HG02759 (cell line): ENCODE measurements around the gene PALD1.

ENCODE experiments used
- ATAC-seq: cut with Tn5 transposase; IDR thresholded peaks from one replicate; pipeline ENCODE4 v1.9.1; 2021; ENCODE audit warnings: mild to moderate bottlenecking, moderate library complexity; ENCODE audit not compliant: unreplicated experiment

The PALD1 gene

DNA sequence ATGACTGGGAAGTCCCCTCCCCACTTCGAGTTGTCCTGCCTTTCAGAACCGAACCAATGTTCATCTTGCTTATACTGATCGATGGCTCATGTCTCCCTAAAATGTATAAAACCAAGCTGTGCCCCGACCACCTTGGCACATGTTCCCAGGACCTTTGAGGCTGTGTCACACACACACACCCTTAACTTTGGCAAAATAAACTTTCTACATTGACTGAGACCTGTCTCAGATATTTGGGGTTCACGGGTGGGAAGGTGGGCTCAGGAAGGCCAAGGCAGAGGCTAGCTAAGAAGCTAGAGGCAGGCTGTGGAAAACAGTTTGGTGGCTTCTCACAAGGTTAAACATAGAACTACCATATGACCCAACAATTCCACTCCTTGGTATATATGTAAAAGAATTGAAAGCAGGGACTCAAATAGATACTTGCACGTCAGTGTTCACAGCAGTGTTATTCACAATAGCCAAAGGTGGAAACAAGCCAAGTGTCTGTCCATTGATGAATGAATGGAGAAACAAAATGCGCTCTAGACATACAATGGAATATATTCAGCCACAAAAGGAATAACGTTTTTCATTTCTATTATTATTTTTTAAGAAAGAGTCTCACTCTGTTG lies 108.6 kb downstream of the PALD1 start:
- ATAC-seq: peak; percentile 62

DNA sequence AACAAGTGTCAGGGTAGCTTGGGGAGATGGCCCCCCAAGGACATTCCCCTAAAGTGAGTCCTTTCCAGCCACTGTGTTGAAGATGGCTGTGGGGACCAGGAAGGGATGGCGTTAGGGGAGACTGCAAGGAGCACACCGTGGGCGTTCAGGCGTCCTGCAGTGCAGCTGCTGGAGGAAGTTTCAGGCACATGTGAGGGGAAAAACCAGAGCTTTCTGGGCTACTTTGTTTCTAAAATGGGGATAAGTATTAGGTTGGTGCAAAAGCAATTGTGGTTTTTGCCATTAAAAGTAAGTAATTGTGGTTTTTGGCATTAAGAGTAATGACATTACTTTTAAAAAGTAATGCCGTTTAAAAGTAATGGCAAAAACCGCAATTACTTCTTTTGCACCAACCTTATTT lies 109.7 kb downstream of the PALD1 start:
- ATAC-seq: no peak

DNA sequence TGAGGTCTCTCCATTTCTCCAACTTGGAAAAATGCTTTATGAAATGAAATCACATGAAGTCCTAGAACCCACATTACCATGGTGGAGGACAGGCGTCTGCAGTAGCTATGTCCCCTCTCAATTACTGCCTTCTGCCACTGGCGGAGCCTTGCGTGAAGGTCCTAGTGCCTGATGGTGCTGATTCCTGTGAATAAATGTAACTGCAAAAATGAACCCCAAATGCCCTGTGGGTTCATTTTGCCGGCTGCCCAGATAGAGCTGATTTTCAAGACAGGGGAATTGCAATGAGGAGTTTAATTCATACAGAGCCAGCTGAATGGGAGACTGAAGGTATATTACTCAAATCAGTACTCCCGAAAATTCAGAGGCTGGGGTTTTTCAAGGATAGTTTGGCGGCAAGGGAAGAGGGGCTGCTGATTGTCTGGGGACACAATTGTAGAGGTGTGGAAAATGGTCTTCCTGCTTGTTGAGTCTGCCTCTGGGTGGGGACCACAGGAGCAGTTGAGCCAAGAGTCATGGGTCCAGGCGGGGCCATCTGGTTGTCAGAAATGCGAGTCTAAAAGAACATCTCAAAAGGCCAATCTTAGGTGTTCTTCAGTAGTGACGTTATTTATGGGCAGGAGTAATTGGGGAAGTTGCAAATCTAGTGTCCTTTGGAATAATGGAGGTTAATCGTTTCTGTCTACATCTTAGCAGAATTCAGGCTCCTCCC lies 110.4 kb downstream of the PALD1 start:
- ATAC-seq: no peak

GRCh38 chr10:70589762-70590654 lies 111.4 kb downstream of the PALD1 start:
- ATAC-seq: no peak

- ATAC-seq: no peak
Measured at GRCh38 chr10:70590655-70591416, 112.3 kb downstream of the PALD1 start.

- ATAC-seq: no peak
Measured at GRCh38 chr10:70592186-70592735, 113.7 kb downstream of the PALD1 start.

DNA sequence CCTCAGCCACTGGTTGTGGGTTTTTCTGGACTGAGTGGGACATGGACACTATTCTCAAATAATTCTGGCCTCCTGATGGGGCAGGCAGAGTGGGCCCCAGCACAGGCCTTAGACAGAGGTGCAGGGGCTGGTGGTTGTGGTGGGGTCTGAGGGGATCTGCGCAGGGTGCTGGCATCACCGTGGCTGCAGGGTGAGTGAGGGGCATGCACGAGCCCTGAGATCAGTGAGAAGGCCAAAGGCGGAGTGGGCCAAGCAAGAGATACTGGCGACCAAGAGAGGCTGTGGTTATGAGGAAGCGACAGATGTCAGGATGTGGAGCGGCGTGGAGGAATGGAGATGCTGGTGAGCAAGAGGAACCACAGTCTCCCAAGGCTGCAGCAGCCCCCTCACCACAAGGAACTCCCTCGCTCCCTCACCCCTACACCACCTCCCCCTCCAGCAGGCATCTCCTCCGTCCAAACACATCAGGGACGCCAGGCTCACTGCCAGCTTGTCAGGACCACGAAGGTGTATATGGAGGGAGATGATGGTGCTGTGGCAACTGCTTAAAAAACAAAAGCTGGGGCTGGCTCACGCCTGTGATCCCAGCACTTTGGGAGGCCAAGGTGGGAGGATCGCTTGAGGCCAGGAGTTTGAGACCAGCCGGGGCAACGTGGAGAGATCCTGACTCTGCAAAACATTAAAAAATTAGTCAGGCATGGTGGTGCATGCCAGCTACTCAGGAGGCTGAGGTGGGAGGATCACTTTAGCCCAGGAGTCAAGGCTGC lies 114.4 kb downstream of the PALD1 start:
- no peak for ATAC-seq

- ATAC-seq: no peak
Measured at GRCh38 chr10:70593513-70593890, 114.9 kb downstream of the PALD1 start.

DNA sequence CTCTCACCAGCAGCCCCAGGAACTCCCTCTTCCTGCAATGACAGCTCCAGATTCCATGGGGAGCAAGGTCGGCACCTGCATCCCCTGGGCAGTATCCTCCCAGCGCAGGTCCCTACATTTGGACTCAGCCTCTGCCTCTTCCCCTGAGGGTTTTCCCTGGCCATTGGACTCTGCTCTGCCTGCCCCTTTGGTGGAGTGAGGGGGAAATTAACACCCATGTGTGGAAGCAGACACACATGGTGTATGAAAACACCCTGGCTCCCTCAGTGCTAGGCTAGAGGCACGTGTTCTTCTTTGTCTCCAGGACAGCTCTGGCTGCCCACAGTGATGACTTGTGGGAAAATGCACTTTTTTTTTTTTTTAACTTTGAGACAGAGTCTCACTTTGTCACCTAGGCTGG lies 115.6 kb downstream of the PALD1 start:
- no peak for ATAC-seq

DNA sequence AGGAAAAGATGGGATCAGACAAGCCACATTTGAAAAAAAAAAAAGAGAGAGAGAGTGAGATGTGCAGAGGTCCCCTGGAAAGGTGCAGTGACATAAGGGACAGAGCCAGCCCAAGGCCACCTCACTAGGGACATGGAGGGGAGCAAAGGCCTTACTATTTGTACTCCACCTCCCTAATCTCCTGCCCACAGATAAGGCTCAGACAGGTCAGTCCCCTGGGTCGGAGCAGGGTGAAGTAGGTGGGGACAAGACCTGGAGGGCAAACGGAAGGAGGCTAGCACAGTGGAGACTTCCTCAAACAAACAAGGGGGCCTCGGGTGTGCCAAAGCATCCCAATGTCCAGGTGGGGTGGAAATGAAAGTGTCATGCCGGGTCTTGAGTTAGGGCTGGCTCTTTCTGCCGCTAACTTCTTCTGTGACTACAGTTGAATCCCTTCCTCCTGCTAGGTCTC lies 117.0 kb downstream of the PALD1 start:
- no peak for ATAC-seq

GRCh38 chr10:70596110-70596798 lies 117.7 kb downstream of the PALD1 start:
- ATAC-seq: no peak

DNA sequence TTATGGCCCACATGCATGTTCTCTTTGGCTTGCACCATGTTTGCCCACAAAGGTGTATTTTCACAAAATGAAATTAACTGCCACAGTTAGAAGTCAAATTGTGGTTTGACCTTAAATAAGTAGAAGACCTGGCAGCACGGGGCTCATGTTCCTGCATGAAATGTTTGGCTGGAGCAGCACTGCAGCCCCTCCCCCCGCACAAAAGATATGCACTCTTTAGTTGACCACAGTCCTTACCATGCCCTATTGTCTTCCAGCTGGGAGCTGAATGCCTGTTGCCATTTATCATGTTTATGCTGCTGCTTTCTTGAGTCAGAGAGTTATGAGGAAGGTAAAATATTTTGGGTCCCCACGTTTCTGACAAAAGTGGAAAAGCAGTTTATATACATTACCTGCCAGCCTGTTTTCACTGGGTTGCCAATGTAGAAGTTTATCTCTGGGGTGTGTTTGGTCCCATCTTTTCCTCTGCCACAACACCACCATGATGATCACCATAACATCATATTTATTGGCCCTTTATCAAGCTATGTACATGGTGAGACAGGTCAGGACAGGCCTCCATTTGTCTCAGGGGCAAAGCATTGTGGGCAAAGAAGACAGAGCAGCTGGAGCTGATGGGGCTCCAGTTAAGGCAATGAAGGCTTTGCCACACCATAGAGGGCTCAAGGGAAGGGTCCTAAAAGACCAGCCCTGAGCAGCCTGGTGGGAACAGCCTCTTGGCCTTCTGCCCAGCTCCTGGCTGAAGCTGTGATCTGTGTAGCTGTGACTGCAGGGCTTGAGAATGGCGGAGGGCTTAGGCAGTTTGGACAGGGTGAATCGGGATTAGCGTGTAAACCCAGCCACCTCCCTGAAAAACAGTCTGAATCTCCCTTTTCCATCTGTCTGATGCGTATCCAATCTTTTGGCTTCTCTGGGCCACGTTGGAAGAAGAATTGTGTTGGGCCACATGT lies 118.6 kb downstream of the PALD1 start:
- no peak for ATAC-seq

GRCh38 chr10:70597856-70598815 lies 119.6 kb downstream of the PALD1 start:
- no peak for ATAC-seq

DNA sequence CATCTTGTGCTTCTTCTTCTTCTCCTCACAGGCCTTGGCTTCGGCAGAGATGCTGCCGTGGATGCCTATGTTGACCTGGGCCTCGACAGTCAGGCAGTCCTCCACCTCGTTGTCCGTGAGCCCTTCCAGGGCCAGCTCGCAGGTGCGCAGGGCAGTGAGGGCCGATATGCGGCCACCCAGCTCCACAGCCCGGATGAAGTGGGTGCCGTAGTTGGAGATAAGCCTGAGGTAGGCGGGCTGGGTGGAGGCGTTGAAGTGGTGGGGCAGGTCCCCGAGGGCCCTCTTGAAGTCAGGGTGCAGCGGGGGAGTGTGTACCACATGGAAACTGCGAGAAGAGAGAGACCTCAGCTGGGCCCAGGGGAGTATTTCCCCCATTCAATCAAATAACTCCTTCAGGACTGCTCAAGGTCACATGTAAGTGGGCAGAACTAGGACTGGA lies 120.3 kb downstream of the PALD1 start:
- no peak for ATAC-seq

- no peak for ATAC-seq
Measured at GRCh38 chr10:70599319-70599718, 120.8 kb downstream of the PALD1 start.

- ATAC-seq: no peak
Measured at GRCh38 chr10:70599791-70600190, 121.2 kb downstream of the PALD1 start.
